Medulla oblongata (tissue), 1 donor: ENCODE measurements around the gene SDHC.
A peak's percentile ranks its signal among the peaks of the same experiment; 100 is the strongest.
"Not testable (repeated sequence)": the region's sequence is repeated elsewhere in the genome, so short reads cannot be mapped to it uniquely, and the experiment has no call there.

Source experiments
- DNase-seq: peaks from one replicate; pipeline ENCODE4 v3.0.0-alpha.2; 2015; ENCODE audit errors: extremely low spot score

The SDHC gene

GRCh38 chr1:161311595-161312181, 2.5 kb upstream of the SDHC start:
- DNase-seq: no peak

GRCh38 chr1:161313554-161314200, 504 bp upstream of the SDHC start:
- peak; percentile 79 for DNase-seq

GRCh38 chr1:161315841-161316674, 1.9 kb downstream of the SDHC start:
- DNase-seq: not testable (repeated sequence)

GRCh38 chr1:161324020-161324419, 9.8 kb downstream of the SDHC start:
- DNase-seq: no peak

DNA sequence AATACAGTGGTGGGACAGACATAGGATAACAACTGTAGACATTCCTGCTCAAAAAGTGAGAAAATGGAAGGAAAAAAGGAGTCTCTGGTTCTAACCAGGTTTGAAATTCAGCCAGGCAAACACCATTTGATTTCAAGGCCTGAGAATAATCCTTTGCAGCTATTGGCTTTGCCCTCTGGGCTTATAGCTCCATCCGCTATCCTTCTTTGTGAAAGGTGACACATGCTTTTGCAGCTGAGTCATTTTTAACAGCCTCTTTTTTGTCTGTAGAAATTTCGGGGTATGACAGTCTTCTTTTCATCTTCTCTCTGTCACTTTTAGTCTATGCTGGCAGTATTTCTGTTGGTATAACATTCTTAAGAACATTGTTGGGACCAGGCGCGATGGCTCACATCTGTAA, 16.2 kb downstream of the SDHC start:
- no peak for DNase-seq

- DNase-seq: no peak
Observed at GRCh38 chr1:161333166-161333565, 19.0 kb downstream of the SDHC start.

DNA sequence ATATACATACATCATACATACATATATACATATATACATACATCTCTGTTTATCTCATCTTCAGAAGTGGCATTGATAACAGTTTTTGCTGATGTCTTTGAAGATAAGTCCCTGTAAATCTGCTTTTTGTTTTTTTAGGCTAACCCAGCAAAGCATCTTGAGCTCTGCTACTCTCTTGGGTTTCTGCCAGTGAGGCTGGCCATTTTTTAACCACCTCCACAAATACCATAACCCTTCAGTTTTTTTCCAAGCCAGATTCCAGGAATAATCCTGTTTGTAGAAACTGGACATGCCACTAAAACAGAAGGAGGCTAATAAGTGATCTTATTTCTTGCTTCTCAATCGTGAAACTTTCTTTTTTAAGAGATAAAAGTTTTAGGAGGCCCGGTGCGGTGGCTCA, 21.6 kb downstream of the SDHC start:
- no peak for DNase-seq

DNA sequence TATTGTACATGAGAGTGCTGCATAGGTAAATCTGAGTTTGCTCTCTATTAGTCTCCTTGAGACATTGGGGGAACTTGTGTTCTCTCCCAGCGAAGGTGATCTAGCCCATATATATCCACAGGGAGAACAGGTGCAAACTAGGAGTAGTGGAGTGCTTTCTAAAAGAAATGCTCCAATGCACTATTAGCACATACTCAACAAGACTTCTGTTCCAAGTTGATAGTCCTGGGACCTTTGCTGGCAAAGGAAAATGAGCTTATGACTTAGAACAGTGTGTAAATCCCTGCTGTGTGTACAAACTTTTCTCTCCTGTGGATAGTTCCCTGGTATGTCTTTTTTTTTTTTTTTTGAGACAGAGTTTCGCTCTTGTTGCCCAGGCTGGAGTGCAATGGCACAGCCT, 28.0 kb downstream of the SDHC start:
- no peak for DNase-seq

GRCh38 chr1:161342821-161343220, 28.6 kb downstream of the SDHC start:
- no peak for DNase-seq

- DNase-seq: no peak
Observed at GRCh38 chr1:161350671-161351070, 36.5 kb downstream of the SDHC start.

- DNase-seq: no peak
Observed at GRCh38 chr1:161351482-161351881, 37.3 kb downstream of the SDHC start.

GRCh38 chr1:161357073-161357472, 42.9 kb downstream of the SDHC start:
- DNase-seq: no peak

DNA sequence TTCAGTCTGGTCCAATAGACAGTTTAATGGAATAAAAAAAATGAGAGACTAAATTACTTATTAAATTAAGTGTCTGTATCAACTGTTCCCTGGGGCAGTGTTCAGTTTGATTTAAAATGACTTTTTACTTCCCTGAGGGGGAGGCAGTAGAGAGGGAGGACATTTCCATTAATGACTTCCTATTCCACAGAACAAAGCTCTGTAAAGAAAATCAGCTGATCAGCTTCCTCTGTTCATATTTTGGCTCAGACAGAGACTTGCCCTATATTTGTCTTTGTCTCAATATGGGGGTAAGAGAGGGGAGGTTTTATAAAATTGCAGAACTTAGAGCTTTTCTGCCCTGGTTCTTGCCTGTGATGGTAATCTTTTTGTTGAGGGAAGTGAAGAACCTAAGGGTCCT, 45.1 kb downstream of the SDHC start:
- DNase-seq: peak; percentile 69

- DNase-seq: no peak
Observed at GRCh38 chr1:161364332-161364731, 50.2 kb downstream of the SDHC start.

- no peak for DNase-seq
Observed at GRCh38 chr1:161365207-161365606, 51.0 kb downstream of the SDHC start.

DNA sequence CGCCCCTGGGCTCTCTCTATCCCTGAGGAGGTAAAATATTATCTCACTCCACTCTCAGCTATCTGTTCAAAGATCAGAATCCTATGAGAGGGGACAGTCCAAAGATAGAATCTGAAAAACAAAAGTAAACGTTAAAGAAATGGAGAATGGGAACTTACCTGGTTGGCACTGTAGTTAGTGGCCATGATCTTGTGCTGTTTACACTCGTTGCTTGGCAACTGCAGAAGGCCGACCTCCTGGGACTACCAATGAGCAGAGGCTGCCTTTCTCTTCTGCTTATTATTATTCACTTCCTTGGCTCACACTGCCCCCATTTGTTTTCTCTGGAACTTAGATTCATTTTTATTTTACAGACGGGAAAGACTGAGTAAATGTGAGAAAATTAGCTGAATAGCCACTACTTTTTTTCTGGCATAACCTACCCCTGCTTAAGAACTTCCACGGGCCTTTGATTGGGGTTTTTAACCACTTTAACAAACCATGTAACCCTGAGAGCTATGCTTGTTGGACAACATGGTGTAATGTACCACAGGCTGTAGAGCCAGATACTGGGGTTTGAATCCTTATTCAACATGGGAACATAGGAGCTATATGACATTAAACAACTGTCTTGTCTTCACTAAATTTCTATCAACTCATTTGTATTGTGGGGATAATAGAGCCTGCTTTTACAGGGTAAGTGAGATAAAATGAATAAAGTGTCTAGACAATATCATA, 53.7 kb downstream of the SDHC start, which contains the start of gene CFAP126:
Gene CFAP126 (minus strand): TSS at position 193 of the 717 bp plus-strand sequence. CDS start 8 bp downstream, at position 185.
- DNase-seq: peak; percentile 90

DNA sequence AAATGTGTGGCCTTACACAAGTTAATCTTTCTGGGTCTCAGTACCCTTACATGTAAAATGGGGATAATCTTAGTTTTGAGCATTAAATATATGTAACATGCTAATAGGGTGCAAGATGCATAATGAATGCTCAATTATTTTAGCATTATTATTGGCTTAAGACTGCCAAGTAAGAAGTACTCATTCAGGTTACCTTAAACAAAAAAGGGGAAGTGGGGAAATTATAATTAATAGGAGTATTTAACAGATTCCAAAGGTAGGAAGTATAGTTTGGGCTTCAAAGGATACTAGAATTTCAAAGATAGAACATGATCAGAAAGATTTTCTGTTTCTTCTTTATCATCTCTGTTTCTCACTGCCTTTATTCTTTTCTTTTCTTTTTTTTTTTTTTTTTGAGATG, 59.3 kb downstream of the SDHC start:
- no peak for DNase-seq

DNA sequence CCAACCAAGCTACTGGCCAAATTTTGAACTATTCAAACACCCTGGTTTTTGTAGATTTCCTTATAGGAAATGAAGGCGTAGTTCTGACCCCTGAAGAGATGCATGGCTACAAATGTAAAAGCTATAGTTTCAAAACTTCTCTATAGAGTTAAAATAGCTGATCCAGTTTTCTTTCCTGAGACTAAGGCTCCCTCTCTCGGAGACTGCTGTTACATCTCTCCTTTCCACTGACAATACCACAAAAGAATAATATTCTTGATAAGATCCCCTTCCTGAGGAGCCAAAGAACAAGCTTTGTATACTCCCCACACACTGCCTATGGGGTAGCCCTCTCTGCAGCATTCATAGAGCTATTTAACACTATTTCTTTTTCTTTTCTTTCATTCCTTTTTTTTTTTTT, 60.2 kb downstream of the SDHC start:
- DNase-seq: no peak

GRCh38 chr1:161378014-161378413, 63.8 kb downstream of the SDHC start:
- no peak for DNase-seq

- no peak for DNase-seq
Observed at GRCh38 chr1:161379071-161379470, 64.9 kb downstream of the SDHC start.

DNA sequence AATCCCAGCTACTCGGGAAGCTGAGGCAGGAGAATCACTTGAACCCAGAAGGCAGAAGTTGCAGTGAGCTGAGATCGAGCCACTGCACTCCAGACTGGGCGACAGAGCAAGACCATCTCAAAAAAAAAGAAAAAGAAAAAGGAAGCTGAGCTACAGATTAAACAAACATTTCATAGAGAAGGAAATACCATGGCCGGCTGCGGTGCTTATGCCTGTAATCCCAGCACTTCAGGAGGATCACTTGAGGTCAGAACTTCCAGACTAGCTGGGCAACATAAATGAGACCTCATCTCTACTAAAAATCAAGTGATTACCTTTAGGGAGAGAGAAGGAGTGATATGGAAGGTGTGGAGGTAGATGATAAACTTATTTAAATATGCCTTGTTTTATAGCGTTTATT, 67.5 kb downstream of the SDHC start:
- DNase-seq: no peak
